HFF-Myc (cell line): Measurements from ENCODE around the gene DLGAP1.

Experiments
- DNase-seq: peaks from one replicate; pipeline ENCODE4 v3.0.0-alpha.2; 2011; ENCODE audit warnings: low read depth; ENCODE audit errors: extremely low read depth
- H3K4me3 ChIP-seq: replicated peaks from 2 replicates; pipeline ENCODE4 v1.5.1; 2011; ENCODE audit warnings: low read depth, mild to moderate bottlenecking, control low read depth, low read length
- TF ChIP-seq, protein P1 (sequence below): IDR thresholded peaks from 2 replicates; pipeline ENCODE4 v1.5.1; 2012; ENCODE audit warnings: mild to moderate bottlenecking, low read depth, low read length, control low read depth; ENCODE audit errors: missing control alignments

DLGAP1 gene

DNA sequence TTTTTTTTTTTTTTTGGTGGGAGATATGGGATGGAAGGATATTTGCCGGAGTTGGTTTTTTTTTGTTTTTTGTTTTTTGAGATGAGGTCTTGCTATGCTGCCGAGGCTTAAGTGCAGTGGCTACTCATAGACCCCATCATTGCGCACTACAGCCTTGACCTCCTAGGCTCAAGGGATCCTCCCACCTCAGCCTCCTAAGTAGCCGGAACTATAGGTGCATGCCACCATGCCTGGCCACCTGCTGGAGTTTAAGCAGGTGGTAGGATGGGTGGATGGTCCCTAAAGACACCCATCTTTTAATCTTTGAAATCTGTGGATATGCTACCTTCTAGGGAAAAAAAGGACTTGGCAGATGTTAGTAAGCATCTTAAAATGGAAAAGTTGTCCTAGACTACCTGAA, 835.4 kb downstream of the DLGAP1 start:
- no peak for DNase-seq
- TF ChIP-seq, protein P1, sequence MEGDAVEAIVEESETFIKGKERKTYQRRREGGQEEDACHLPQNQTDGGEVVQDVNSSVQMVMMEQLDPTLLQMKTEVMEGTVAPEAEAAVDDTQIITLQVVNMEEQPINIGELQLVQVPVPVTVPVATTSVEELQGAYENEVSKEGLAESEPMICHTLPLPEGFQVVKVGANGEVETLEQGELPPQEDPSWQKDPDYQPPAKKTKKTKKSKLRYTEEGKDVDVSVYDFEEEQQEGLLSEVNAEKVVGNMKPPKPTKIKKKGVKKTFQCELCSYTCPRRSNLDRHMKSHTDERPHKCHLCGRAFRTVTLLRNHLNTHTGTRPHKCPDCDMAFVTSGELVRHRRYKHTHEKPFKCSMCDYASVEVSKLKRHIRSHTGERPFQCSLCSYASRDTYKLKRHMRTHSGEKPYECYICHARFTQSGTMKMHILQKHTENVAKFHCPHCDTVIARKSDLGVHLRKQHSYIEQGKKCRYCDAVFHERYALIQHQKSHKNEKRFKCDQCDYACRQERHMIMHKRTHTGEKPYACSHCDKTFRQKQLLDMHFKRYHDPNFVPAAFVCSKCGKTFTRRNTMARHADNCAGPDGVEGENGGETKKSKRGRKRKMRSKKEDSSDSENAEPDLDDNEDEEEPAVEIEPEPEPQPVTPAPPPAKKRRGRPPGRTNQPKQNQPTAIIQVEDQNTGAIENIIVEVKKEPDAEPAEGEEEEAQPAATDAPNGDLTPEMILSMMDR, result no peak

DNA sequence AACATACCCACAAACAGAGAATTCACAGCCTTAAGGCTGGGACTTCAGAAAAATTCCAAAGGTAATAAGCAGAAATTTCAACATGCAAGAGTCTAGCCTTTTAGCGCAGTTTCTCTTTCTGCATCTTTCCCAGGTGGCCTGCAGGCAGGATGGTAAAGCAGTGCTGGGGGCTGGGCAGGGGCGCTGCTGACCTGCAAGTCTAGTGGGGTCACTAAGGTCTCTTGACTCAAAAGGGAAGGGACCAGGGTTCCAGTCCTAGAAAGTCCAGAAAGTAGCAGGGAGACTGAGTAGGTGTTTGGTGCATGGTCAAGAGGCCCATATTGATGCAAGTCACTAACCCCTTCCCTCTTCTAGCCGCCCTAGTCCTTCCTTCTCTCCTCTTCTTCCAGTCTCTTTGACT, 835.9 kb downstream of the DLGAP1 start:
- DNase-seq, result no peak
- no peak overlapping the region for H3K4me3 ChIP-seq
- TF ChIP-seq, protein P1, result no peak

More for the DNA sequence above, 835.4 kb downstream of the DLGAP1 start:
- no peak overlapping the region for H3K4me3 ChIP-seq

DNA sequence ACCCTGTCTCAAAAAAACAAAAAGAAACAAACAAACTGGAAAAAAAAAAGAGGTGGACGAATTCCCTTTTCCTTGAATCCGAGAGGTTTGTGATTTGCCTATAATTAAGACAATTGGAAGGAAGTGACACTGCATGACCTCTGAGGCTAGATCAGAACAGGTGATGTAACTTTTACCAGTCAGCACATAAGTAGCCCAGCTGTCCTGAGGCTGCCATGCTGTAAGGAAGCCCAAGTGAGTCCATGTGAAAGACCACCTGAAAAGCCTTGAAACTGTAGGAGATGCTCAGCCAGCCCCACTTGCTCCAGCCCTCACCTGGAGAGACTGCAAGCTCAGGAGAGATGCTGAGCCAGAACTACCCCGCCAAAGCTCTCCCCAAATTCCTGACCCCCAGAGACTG, 838.4 kb downstream of the DLGAP1 start:
- DNase-seq, result no peak
- TF ChIP-seq, protein P1, result no peak
- H3K4me3 ChIP-seq, result no peak overlapping the region

DNA sequence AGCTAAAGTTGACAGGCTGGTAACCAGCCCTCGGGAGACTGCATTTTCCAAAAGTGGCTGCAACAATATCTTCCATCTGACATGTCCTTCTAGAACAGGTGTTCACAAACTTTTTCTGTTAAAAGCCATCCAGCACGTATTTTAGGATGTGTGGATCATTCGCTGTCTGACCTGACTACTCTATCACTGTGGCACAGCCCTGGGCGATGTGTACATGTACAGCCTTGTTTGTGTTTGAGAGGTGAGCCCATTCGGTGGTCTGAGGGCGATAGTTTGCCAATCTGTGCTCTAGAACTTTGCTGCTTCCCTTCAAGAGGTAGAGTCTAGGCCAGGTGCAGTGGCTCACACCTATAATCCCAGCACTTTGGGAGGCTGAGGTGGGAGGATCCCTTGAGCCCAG, 839.0 kb downstream of the DLGAP1 start:
- H3K4me3 ChIP-seq, result no peak overlapping the region
- TF ChIP-seq, protein P1, result no peak
- DNase-seq, result no peak

DNA sequence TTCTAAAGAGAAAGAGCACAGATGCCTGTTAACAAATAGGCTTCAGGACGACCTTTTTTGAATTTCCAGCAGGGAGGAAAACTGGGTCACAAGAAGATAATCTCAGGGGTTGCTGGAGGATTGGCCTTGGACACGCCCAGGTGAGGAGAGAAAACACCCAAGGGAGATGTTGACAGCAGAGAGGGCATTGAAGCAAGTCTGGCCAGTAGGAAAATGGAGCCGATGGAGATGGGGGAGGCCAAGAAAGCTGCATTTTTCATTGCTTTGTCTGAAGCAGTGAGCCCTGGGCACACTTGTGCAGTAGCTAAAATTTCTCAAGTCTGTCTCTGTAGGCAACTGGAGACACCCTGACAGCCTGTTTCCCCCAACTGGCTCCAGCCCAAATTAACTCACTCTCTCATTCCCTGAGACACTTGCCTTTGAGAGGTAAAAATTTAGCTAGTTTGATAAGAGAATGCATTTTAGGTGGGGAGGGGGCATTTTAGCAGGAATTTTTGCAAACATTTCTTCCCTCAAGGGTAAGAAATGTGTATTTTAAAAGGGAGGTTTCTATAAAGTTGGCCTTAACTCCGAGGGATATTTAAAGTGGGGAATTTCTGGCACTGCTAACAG, 839.6 kb downstream of the DLGAP1 start:
- TF ChIP-seq, protein P1, result no peak
- H3K4me3 ChIP-seq, result no peak overlapping the region
- DNase-seq, result no peak

DNA sequence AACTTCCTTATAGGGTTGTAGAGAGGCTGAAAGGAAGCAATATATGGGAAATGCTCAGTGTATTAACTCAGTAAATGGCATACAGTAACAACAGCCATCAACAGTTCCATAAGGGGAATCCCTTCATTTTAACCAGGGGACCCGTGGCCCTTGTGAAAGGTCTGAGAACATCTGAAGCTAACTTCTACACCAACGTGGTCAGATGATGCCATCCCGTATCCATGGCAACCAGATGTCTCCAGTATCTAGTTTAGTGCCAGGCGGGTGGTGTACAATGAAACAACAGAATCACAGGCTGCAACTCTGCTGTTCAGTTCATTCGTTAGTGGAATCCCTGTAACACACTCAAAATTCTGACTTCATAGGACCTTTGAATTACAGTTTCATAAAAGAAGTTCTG, 842.8 kb downstream of the DLGAP1 start:
- H3K4me3 ChIP-seq, result no peak overlapping the region
- DNase-seq, result no peak
- TF ChIP-seq, protein P1, result no peak
